Retinal pigment epithelial cell (primary cell): ENCODE data around the gene GLDC.

ENCODE experiments used
- DNase-seq: peaks from one replicate; pipeline ENCODE4 v3.0.0-alpha.2; 2010; ENCODE audit warnings: low read depth
- H3K4me3 ChIP-seq: 2 replicates; pipeline ENCODE4 v1.5.1; 2011; ENCODE audit warnings: mild to moderate bottlenecking, low read length, control low read depth, moderate library complexity
- TF ChIP-seq, protein P1 (sequence below): conservative IDR thresholded peaks from 2 replicates; pipeline ENCODE4 v1.5.1; 2011; ENCODE audit warnings: low read depth, low read length, control low read depth, inconsistent platforms

The GLDC gene

DNA sequence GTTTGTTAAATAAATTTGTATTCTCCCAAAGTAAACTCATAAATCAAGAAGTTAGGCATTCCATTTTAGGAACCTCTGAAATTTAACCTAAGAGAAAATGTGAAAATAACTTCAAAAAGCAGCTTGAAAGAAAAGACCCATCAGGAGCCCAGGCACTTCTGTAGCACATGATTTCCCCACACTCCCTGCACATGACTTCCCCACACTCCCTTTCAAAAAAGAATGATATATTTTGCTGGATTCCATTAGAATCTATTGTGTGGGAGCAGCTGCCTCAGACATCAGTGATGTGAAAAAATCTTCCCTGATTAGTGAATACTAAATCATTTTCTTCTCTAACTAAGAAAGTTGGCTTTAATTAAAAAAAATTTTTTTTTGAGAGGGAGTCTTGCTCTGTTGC lies 83.3 kb downstream of the GLDC start:
- H3K4me3 ChIP-seq = no peak overlapping the region
- TF ChIP-seq, protein P1, sequence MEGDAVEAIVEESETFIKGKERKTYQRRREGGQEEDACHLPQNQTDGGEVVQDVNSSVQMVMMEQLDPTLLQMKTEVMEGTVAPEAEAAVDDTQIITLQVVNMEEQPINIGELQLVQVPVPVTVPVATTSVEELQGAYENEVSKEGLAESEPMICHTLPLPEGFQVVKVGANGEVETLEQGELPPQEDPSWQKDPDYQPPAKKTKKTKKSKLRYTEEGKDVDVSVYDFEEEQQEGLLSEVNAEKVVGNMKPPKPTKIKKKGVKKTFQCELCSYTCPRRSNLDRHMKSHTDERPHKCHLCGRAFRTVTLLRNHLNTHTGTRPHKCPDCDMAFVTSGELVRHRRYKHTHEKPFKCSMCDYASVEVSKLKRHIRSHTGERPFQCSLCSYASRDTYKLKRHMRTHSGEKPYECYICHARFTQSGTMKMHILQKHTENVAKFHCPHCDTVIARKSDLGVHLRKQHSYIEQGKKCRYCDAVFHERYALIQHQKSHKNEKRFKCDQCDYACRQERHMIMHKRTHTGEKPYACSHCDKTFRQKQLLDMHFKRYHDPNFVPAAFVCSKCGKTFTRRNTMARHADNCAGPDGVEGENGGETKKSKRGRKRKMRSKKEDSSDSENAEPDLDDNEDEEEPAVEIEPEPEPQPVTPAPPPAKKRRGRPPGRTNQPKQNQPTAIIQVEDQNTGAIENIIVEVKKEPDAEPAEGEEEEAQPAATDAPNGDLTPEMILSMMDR = no peak
- no peak for DNase-seq

- no peak for DNase-seq
These were observed 87.5 kb downstream of the GLDC start for GRCh38 chr9:6557883-6558616.

DNA sequence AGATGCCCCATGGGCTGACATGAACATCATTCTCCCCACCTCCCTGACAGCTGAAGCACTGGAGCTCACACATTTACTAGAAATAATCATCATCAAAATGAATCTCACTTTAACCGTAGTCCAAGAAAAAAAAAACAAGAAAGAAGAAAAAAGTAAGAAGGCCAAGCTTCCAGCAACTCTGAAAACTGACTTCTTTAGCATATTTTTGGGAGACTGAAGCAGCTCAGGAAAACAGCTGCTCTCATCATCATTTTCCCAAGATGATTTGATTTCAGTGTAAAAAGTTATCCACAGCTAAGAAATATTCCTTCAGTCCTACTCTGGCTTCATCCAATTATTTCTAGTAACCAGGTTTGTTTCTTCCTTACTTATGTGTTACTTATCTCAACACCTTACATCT lies 91.7 kb downstream of the GLDC start:
- no peak overlapping the region for H3K4me3 ChIP-seq
- no peak for DNase-seq
- TF ChIP-seq, protein P1 = no peak

More at GRCh38 chr9:6557883-6558616, 87.5 kb downstream of the GLDC start:
- TF ChIP-seq, protein P1 = no peak
- H3K4me3 ChIP-seq = no peak overlapping the region

DNA sequence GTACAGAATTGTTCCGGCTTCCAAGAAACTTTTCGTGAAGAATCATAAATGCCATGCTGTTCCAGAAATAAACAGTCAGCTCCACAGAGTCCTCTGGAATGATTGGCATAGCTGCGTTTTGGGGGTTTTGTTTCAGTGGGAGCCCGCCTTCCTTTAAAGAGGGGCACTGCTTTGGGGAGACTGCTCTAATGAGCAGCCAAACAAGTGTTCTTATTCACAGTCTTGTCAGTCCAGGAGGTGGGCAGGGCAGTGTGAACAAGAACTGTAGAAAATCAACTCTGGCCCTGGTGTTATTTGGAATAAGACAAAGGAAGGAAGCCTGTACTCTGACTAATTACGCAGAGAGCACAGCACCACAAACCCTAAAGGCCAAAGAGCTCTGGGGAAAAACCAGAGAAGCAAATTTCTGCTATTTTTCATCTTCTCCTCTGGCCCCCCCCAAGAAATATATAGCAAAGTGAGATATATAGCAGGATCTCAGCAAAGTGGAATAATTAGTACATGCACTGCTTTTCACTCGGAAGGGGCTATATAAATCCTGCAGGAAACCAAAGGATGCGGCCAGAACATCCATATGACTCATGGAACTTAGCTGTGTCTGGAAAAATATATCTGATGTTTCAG lies 92.9 kb downstream of the GLDC start:
- no peak overlapping the region for H3K4me3 ChIP-seq
- TF ChIP-seq, protein P1 = no peak
- DNase-seq = no peak

DNA sequence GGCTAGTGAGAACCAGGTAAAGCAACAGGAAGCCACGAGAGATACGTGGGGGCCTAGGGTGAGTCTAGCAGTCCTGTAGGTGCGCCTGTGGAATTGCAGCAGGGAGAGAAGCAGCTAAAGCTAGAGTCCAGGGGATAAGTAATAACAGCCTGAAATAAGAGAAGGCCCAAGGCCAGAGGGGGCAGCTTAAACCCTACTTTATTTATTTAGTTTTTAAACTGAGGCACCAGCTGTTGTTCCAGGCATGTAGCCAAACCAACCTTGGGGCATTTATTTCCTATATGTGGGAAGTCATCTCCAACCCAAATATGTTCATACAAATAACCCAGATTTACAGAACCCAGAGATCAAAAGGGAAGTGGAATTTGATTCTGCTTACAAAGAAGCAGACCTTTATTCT lies 93.5 kb downstream of the GLDC start:
- H3K4me3 ChIP-seq = no peak overlapping the region
- TF ChIP-seq, protein P1 = peak; percentile 19
- no peak for DNase-seq

DNA sequence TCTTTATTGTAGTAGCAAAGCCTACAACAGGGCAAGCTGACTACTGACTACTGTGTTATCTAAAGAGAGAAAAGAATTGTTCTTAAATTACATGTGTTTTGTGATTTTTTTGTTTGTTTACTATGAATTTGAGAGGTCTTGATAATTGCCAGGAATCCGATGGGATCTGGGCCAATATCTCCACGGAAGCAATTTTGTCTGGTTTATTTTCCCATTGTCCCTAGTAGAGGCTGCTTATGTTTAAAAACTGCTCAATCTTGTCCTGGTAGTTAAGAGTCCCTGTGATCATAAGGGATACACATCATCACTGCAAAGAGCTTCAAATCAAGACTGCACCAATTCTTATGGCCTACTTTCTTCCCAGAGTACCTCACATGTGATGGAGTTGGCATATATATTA lies 94.4 kb downstream of the GLDC start:
- H3K4me3 ChIP-seq = no peak overlapping the region
- TF ChIP-seq, protein P1 = no peak
- no peak for DNase-seq
